H7 (cell line): ENCODE results near the gene CHN1. TPM values are rescaled to one million over a fixed set of nuclear protein-coding genes. Genes with fewer than 3 reads are reported as not detected.

Experiments
- DNase-seq: peaks from one replicate; pipeline ENCODE4 v3.0.0; 2012
- H3K27me3 ChIP-seq: 2 replicates; pipeline ENCODE4 v1.6.0; 2011; ENCODE audit warnings: mild to moderate bottlenecking, low read length; ENCODE audit not compliant: control insufficient read depth, insufficient read depth
- H3K36me3 ChIP-seq: replicated peaks from 2 replicates; pipeline ENCODE4 v1.5.1; 2011; ENCODE audit warnings: low read length; ENCODE audit not compliant: control insufficient read depth, insufficient read depth
- H3K4me3 ChIP-seq: 2 replicates; pipeline ENCODE4 v1.5.1; 2011; ENCODE audit warnings: low read depth, mild to moderate bottlenecking, control low read depth, low read length, moderate library complexity; ENCODE audit not compliant: insufficient read depth
- total RNA-seq: library from RNA; depleted of rRNA; stranded (reverse); fragments of >200 nt; shearing (Covaris generic); gene quantifications from 2 replicates; pipeline ENCODE4 v1.2.3, GENCODE V29; 2014

Gene CHN1
- total RNA-seq, 1 experiment from 2014 or later: 30.4 TPM

GRCh38 chr2:174868878-174869277, 136.3 kb downstream of the CHN1 start:
- DNase-seq: no peak
- Histone ChIP-seq H3K27me3 (no peaks in the 10 kb centered on the region), H3K4me3 (no peak overlapping the region), H3K36me3 (no peaks in the 10 kb centered on the region)

- Histone ChIP-seq H3K27me3 (no peaks in the 10 kb centered on the region), H3K4me3 (no peak overlapping the region), H3K36me3 (no peaks in the 10 kb centered on the region)
- no peak for DNase-seq
Measured at GRCh38 chr2:174866421-174866820, 138.8 kb downstream of the CHN1 start.

GRCh38 chr2:174863183-174863582, 142.0 kb downstream of the CHN1 start:
- Histone ChIP-seq H3K27me3 (no peaks in the 10 kb centered on the region), H3K4me3 (no peak overlapping the region), H3K36me3 (no peaks in the 10 kb centered on the region)
- no peak for DNase-seq

GRCh38 chr2:174859563-174860169, 145.5 kb downstream of the CHN1 start:
- no peaks in the 10 kb centered on the region for H3K36me3 ChIP-seq
- no peak overlapping the region for H3K4me3 ChIP-seq
- DNase-seq: no peak
- H3K27me3 ChIP-seq: no peaks in the 10 kb centered on the region

- Histone ChIP-seq H3K27me3 (no peaks in the 10 kb centered on the region), H3K36me3 (no peaks in the 10 kb centered on the region), H3K4me3 (no peak overlapping the region)
- no peak for DNase-seq
Measured at GRCh38 chr2:174858745-174859144, 146.4 kb downstream of the CHN1 start.

GRCh38 chr2:174856447-174856846, 148.7 kb downstream of the CHN1 start:
- no peaks in the 10 kb centered on the region for H3K36me3 ChIP-seq
- H3K27me3 ChIP-seq: no peaks in the 10 kb centered on the region
- DNase-seq: no peak
- H3K4me3 ChIP-seq: no peak overlapping the region

- no peak overlapping the region for H3K4me3 ChIP-seq
- peak; percentile 35 for DNase-seq
- H3K36me3 ChIP-seq: no peaks in the 10 kb centered on the region
- no peaks in the 10 kb centered on the region for H3K27me3 ChIP-seq
Measured at GRCh38 chr2:174846941-174847938, 157.9 kb downstream of the CHN1 start.

GRCh38 chr2:174846218-174846617, 159.0 kb downstream of the CHN1 start:
- Histone ChIP-seq H3K4me3 (no peak overlapping the region), H3K36me3 (no peaks in the 10 kb centered on the region), H3K27me3 (no peaks in the 10 kb centered on the region)
- DNase-seq: no peak

- DNase-seq: no peak
- Histone ChIP-seq H3K4me3 (no peak overlapping the region), H3K36me3 (no peaks in the 10 kb centered on the region)
Measured at GRCh38 chr2:174844295-174844708, 160.9 kb downstream of the CHN1 start.

GRCh38 chr2:174842496-174842895, 162.7 kb downstream of the CHN1 start:
- H3K27me3 ChIP-seq: no peaks in the 10 kb centered on the region
- H3K36me3 ChIP-seq: no peaks in the 10 kb centered on the region
- DNase-seq: no peak
- H3K4me3 ChIP-seq: no peak overlapping the region

More at GRCh38 chr2:174844295-174844708, 160.9 kb downstream of the CHN1 start:
- H3K27me3 ChIP-seq: no peaks in the 10 kb centered on the region

GRCh38 chr2:174841936-174842335, 163.2 kb downstream of the CHN1 start:
- DNase-seq: no peak
- Histone ChIP-seq H3K27me3 (no peaks in the 10 kb centered on the region), H3K36me3 (no peaks in the 10 kb centered on the region), H3K4me3 (no peak overlapping the region)

GRCh38 chr2:174841350-174841749, 163.8 kb downstream of the CHN1 start:
- no peak overlapping the region for H3K4me3 ChIP-seq
- H3K27me3 ChIP-seq: no peaks in the 10 kb centered on the region
- no peak for DNase-seq
- H3K36me3 ChIP-seq: no peaks in the 10 kb centered on the region

- Histone ChIP-seq H3K36me3 (no peaks in the 10 kb centered on the region), H3K27me3 (no peaks in the 10 kb centered on the region), H3K4me3 (no peak overlapping the region)
- no peak for DNase-seq
Measured at GRCh38 chr2:174840436-174840835, 164.7 kb downstream of the CHN1 start.

- no peaks in the 10 kb centered on the region for H3K36me3 ChIP-seq
- H3K4me3 ChIP-seq: no peak overlapping the region
- H3K27me3 ChIP-seq: no peaks in the 10 kb centered on the region
- no peak for DNase-seq
Measured at GRCh38 chr2:174839662-174840061, 165.5 kb downstream of the CHN1 start.

- Histone ChIP-seq H3K27me3 (no peaks in the 10 kb centered on the region), H3K36me3 (no peaks in the 10 kb centered on the region), H3K4me3 (no peak overlapping the region)
- DNase-seq: no peak
Measured at GRCh38 chr2:174836995-174837390, 168.2 kb downstream of the CHN1 start.
